Astrocyte of the cerebellum (primary cell): Measurements from ENCODE around the gene CPEB4.

Experiments
- DNase-seq: peaks from one replicate; pipeline ENCODE4 v3.0.0-alpha.2; 2011; ENCODE audit warnings: low read depth
- H3K4me3 ChIP-seq: 2 replicates; pipeline ENCODE4 v1.5.1; 2011; ENCODE audit warnings: mild to moderate bottlenecking, low read depth, low read length, moderate library complexity
- CTCF ChIP-seq: IDR thresholded peaks from 2 replicates; pipeline ENCODE4 v1.5.1; 2012; ENCODE audit warnings: low read length, low read depth, moderate library complexity, mild to moderate bottlenecking; ENCODE audit errors: missing control alignments
- in situ Hi-C: cut with HindIII; loops from 2 replicates; pipeline ENCODE4 v1.10.0; 2017; ENCODE audit warnings: low sequenced_read_pairs

CPEB4 gene

GRCh38 chr5:173846929-173847501 lies 41.1 kb upstream of the CPEB4 start:
- in situ Hi-C loops = no loop called here
- no peak for DNase-seq
- TF ChIP-seq CTCF = no peak
- no peak overlapping the region for H3K4me3 ChIP-seq

GRCh38 chr5:173848986-173849596 lies 39.1 kb upstream of the CPEB4 start:
- TF ChIP-seq CTCF = no peak
- H3K4me3 ChIP-seq = no peak overlapping the region
- no peak for DNase-seq
- in situ Hi-C loops = no loop called here

- in situ Hi-C loops = no loop called here
Measured at GRCh38 chr5:173849908-173850307, 38.2 kb upstream of the CPEB4 start.

GRCh38 chr5:173850659-173851058 lies 37.5 kb upstream of the CPEB4 start:
- in situ Hi-C loops = no loop called here
- DNase-seq = no peak
- no peak overlapping the region for H3K4me3 ChIP-seq
- no peak for TF ChIP-seq CTCF

More at GRCh38 chr5:173849908-173850307, 38.2 kb upstream of the CPEB4 start:
- H3K4me3 ChIP-seq = no peak overlapping the region
- no peak for DNase-seq
- no peak for TF ChIP-seq CTCF

GRCh38 chr5:173851595-173852243 lies 36.4 kb upstream of the CPEB4 start:
- in situ Hi-C loops = no loop called here
- no peak for DNase-seq
- H3K4me3 ChIP-seq = no peak overlapping the region
- no peak for TF ChIP-seq CTCF

GRCh38 chr5:173852790-173853359 lies 35.3 kb upstream of the CPEB4 start:
- DNase-seq = no peak
- TF ChIP-seq CTCF = no peak
- H3K4me3 ChIP-seq = no peak overlapping the region
- in situ Hi-C loops = no loop called here
